Measurements from ENCODE around the gene ANKRD53.

The ANKRD53 gene

GRCh38 chr2:70987386-70987785 lies 9.0 kb downstream of the ANKRD53 start:
- in situ Hi-C loops (cut with MboI; ENCODE audit: low pct_unique_long_range_greater_than_20kb, low sequenced_read_pairs, unreplicated experiment), result no loop called here
- TF ChIP-seq CTCF (IDR thresholded peaks at IDR 0.05; ENCODE audit: extremely low read depth, insufficient read depth, missing control alignments), result no peak
- no peak for DNase-seq (ENCODE audit: low spot score)

DNA sequence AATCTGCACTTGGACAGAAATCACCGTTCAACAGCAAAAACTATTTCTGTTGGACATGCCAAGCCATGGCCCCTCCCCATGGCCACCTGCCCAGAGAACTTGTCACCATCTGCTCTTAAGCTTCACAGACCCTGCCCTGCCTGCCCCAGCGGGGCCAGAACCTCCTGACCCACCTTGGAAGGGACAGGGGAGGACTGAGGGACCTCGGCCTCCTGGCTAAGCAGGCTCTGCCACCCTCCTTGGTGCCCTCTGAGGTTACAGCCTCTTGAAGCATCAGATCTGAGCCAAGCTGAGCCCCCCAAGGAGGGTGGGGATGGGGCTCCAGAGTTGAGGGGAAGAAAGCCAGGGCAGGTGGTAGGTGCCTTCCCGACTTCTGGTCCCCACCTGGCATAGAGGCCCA lies 9.7 kb downstream of the ANKRD53 start:
- DNase-seq (ENCODE audit: low spot score), result no peak
- in situ Hi-C loops (cut with MboI; ENCODE audit: low pct_unique_long_range_greater_than_20kb, low sequenced_read_pairs, unreplicated experiment), result no loop called here
- TF ChIP-seq CTCF (IDR thresholded peaks at IDR 0.05; ENCODE audit: extremely low read depth, insufficient read depth, missing control alignments), result no peak

GRCh38 chr2:70988726-70989648 lies 10.6 kb downstream of the ANKRD53 start:
- in situ Hi-C loops (cut with MboI; ENCODE audit: low pct_unique_long_range_greater_than_20kb, low sequenced_read_pairs, unreplicated experiment), result no loop called here
- DNase-seq (ENCODE audit: low spot score), result no peak
- no peak for TF ChIP-seq CTCF (IDR thresholded peaks at IDR 0.05; ENCODE audit: extremely low read depth, insufficient read depth, missing control alignments)

- no peak for TF ChIP-seq CTCF (IDR thresholded peaks at IDR 0.05; ENCODE audit: extremely low read depth, insufficient read depth, missing control alignments)
- in situ Hi-C loops (cut with MboI; ENCODE audit: low pct_unique_long_range_greater_than_20kb, low sequenced_read_pairs, unreplicated experiment), result no loop called here
- no peak for DNase-seq (ENCODE audit: low spot score)
Measured at GRCh38 chr2:70990216-70990615, 11.8 kb downstream of the ANKRD53 start.

DNA sequence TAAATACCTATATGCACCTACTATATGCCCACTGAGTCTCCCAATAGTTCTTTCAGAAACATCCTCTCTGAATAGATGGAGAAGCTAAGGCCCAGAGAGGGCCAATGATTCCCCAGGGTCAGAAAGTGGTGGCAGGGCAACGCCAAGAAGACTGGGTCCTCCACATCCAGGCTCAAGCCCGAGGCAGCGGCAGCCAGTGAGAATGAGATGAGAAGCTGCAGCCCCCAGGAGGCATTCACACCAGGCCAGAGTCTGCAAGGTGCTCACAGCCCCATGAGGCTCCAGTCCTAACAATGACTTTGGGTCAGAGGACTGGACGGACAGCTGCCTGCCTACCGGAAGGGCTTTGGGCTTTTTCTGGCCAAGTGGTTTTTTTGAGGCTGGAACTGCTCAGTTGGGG lies 12.7 kb downstream of the ANKRD53 start:
- DNase-seq (ENCODE audit: low spot score), result no peak
- in situ Hi-C loops (cut with MboI; ENCODE audit: low pct_unique_long_range_greater_than_20kb, low sequenced_read_pairs, unreplicated experiment), result no loop called here
- no peak for TF ChIP-seq CTCF (IDR thresholded peaks at IDR 0.05; ENCODE audit: extremely low read depth, insufficient read depth, missing control alignments)

DNA sequence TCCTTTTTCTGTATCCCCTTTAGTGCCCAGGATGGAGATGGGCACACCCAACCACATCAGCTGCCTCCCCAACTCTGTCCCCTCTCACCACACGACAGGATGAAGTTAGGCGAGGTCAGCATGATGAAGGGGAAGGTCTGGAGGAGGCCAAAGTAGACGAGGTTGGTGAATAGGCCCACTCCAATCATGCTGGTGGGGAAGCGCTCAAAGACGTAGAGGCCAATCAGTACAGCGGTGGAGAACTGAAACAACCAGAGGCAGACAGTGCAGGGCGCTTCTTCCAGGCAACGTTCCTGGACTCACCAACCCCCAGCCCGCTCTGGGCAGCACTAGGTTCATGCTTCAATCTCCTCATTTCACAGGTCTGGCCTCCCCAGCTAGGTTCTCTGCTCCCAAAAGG lies 13.3 kb downstream of the ANKRD53 start:
- no peak for TF ChIP-seq CTCF (IDR thresholded peaks at IDR 0.05; ENCODE audit: extremely low read depth, insufficient read depth, missing control alignments)
- in situ Hi-C loops (cut with MboI; ENCODE audit: low pct_unique_long_range_greater_than_20kb, low sequenced_read_pairs, unreplicated experiment), result no loop called here
- peak; percentile 0 for DNase-seq (ENCODE audit: low spot score)
